Parathyroid adenoma (tissue), 2 donors: ENCODE results near the gene CNR2.
A peak's percentile ranks its signal among the peaks of the same experiment; 100 is the strongest.

Experiments used
- H2AFZ ChIP-seq: fragments of 300-600 bp; sonication (generic); one replicate; pipeline ENCODE4 v1.7.0; 2017; ENCODE audit warnings: antibody characterized with exemption, mild to moderate bottlenecking
- H3K27ac ChIP-seq: fragments of 300-600 bp; sonication (generic); one replicate; pipeline ENCODE4 v1.7.0; 2017
- H3K27me3 ChIP-seq: fragments of 300-600 bp; sonication (generic); one replicate; pipeline ENCODE4 v1.7.0; 2017; ENCODE audit warnings: low read length; ENCODE audit not compliant: control insufficient read depth, insufficient read depth
- H3K36me3 ChIP-seq: fragments of 300-600 bp; sonication (generic); one replicate; pipeline ENCODE4 v1.7.0; 2017; ENCODE audit warnings: low read length; ENCODE audit not compliant: control insufficient read depth, insufficient read depth
- H3K4me1 ChIP-seq: fragments of 300-600 bp; sonication (generic); one replicate; pipeline ENCODE4 v1.7.0; 2017; ENCODE audit warnings: control low read depth
- H3K4me2 ChIP-seq: fragments of 300-600 bp; sonication (generic); one replicate; pipeline ENCODE4 v1.7.0; 2017; ENCODE audit warnings: low read length
- H3K4me3 ChIP-seq: fragments of 300-600 bp; sonication (generic); one replicate; pipeline ENCODE4 v1.7.0; 2017; ENCODE audit warnings: low read depth, low read length
- H3K79me2 ChIP-seq: fragments of 300-600 bp; sonication (generic); one replicate; pipeline ENCODE4 v1.7.0; 2017; ENCODE audit warnings: control low read depth
- H3K9ac ChIP-seq: fragments of 300-600 bp; sonication (generic); one replicate; pipeline ENCODE4 v1.7.0; 2017; ENCODE audit warnings: mild to moderate bottlenecking
- H3K9me3 ChIP-seq: fragments of 300-600 bp; sonication (generic); one replicate; pipeline ENCODE4 v1.7.0; 2017; ENCODE audit warnings: low read length; ENCODE audit not compliant: control insufficient read depth
- TF ChIP-seq, protein P1 (sequence below): fragments of 300-600 bp; sonication (generic); IDR thresholded peaks from one replicate; pipeline ENCODE4 v1.7.0; 2017; ENCODE audit warnings: antibody characterized with exemption, mild to moderate bottlenecking
- donor health status: primary hyperparathyroidism.

Gene CNR2

DNA sequence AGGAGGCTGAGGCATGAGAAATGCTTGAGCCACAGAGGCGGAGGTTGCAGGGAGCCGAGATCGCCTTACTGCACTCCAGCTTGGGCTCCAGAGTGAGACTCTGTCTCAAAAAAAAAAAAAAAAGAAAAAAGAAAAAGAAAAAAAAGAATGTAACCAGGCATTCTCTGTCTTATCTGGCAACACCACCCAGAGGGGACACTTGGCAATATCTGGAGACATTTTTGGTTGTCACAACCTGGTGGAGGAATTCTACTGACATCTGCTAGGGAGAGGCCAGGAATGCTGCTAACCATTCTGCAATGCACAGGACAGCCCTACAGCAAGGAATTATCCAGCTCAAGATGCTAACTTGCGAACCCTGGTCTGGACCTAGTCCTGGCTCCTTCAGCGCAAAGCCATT lies 2.3 kb upstream of the CNR2 start:
- Histone ChIP-seq H3K4me2 (no peak overlapping the region), H3K4me1 (peaks cover 2% of the 10 kb centered on the region), H2AFZ (no peak overlapping the region), H3K79me2 (no peaks in the 10 kb centered on the region), H3K9ac (no peak overlapping the region), H3K9me3 (no peaks in the 10 kb centered on the region), H3K4me3 (no peak overlapping the region), H3K36me3 (no peaks in the 10 kb centered on the region), H3K27ac (no peak overlapping the region), H3K27me3 (no peaks in the 10 kb centered on the region)
- TF ChIP-seq, protein P1, sequence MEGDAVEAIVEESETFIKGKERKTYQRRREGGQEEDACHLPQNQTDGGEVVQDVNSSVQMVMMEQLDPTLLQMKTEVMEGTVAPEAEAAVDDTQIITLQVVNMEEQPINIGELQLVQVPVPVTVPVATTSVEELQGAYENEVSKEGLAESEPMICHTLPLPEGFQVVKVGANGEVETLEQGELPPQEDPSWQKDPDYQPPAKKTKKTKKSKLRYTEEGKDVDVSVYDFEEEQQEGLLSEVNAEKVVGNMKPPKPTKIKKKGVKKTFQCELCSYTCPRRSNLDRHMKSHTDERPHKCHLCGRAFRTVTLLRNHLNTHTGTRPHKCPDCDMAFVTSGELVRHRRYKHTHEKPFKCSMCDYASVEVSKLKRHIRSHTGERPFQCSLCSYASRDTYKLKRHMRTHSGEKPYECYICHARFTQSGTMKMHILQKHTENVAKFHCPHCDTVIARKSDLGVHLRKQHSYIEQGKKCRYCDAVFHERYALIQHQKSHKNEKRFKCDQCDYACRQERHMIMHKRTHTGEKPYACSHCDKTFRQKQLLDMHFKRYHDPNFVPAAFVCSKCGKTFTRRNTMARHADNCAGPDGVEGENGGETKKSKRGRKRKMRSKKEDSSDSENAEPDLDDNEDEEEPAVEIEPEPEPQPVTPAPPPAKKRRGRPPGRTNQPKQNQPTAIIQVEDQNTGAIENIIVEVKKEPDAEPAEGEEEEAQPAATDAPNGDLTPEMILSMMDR, result no peak

DNA sequence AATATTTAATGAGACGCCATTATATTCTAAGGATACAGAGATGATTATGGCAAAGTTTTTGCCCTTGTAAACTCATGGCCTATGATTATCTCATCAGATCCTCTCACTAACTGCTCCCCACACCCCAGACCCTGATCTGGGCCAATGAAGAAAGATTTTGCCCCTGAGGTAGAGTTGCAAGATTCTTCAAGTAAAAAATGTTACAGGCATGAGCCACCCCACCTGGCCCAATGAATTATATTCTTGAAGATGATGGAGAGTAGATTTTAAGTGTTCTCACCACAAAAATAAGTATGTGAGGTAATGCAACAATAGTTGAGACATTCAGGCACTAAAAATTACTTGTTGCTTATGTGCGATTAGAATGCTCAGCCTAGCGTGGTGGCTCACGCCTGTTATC lies 1.8 kb upstream of the CNR2 start:
- no peaks in the 10 kb centered on the region for H3K27me3 ChIP-seq
- no peak overlapping the region for H3K4me2 ChIP-seq
- no peak overlapping the region for H3K9ac ChIP-seq
- H2AFZ ChIP-seq, result no peak overlapping the region
- no peak overlapping the region for H3K4me3 ChIP-seq
- H3K36me3 ChIP-seq, result no peaks in the 10 kb centered on the region
- no peak overlapping the region for H3K27ac ChIP-seq
- TF ChIP-seq, protein P1, result no peak
- H3K4me1 ChIP-seq, result no peaks in the 10 kb centered on the region
- no peaks in the 10 kb centered on the region for H3K9me3 ChIP-seq
- no peaks in the 10 kb centered on the region for H3K79me2 ChIP-seq

DNA sequence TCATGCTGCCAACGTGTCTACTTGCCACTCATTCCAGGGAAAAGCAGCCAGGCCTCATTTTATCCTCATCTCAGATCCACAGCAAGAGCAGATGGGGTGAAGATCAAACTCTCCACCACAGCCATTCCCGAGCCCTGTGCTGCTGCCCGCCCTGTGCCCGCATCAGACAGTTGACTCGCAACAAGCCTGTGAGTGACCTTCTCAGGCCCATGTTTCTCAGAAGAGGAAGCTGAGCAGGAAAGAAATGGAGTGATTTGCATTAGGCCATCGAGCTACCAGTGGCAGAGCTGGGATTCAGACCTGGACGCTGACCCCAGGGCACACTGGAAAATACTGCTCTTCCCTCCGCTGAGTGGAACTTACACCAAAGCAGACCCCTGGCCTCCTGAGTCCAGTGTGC lies 1.2 kb downstream of the CNR2 start:
- Histone ChIP-seq H3K4me2 (no peak overlapping the region), H3K4me3 (no peak overlapping the region), H2AFZ (peak overlapping the region; percentile 50), H3K27me3 (no peaks in the 10 kb centered on the region), H3K36me3 (no peaks in the 10 kb centered on the region), H3K9me3 (no peaks in the 10 kb centered on the region), H3K4me1 (no peaks in the 10 kb centered on the region), H3K27ac (peak overlapping the region; percentile 11), H3K9ac (no peak overlapping the region), H3K79me2 (no peaks in the 10 kb centered on the region)
- TF ChIP-seq, protein P1, result no peak

DNA sequence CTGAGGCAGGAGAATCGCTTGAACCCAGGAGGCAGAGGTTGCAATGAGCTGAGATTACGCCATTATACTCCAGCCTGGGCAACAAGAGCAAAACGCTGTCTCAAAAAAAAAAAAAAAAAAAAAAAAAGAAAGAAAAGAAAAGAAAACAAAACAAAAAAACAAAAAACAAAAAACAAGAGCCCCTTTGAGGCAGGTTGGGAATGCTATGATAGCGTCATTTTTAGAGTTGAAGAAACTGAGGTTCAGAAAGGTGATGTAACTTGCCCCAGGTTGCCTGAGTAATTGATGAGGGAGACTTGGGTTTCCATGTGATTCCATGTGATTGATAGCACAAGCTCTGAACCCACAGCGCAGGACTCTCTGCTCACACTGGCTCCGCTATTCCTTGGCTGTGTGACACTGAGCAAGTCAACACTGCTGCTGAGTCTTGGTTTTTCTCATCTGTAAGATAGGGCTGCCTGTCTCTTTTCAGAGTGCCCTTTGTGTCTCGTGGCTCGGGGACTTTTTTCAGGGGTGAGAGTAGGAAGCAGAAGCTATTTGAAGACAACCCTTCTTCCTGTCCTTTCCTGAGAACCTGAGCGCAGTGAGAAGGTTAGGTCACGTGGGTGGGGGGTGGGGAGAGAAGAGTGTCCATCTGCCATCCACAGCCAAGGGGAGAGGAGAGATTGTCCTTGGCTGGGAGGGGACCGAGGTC lies 2.5 kb downstream of the CNR2 start:
- TF ChIP-seq, protein P1, result no peak
- H3K4me1 ChIP-seq, result no peaks in the 10 kb centered on the region
- H3K36me3 ChIP-seq, result no peaks in the 10 kb centered on the region
- no peaks in the 10 kb centered on the region for H3K27me3 ChIP-seq
- H3K79me2 ChIP-seq, result no peaks in the 10 kb centered on the region
- H2AFZ ChIP-seq, result no peak overlapping the region
- no peak overlapping the region for H3K27ac ChIP-seq
- no peak overlapping the region for H3K4me3 ChIP-seq
- no peak overlapping the region for H3K4me2 ChIP-seq
- no peaks in the 10 kb centered on the region for H3K9me3 ChIP-seq
- no peak overlapping the region for H3K9ac ChIP-seq

DNA sequence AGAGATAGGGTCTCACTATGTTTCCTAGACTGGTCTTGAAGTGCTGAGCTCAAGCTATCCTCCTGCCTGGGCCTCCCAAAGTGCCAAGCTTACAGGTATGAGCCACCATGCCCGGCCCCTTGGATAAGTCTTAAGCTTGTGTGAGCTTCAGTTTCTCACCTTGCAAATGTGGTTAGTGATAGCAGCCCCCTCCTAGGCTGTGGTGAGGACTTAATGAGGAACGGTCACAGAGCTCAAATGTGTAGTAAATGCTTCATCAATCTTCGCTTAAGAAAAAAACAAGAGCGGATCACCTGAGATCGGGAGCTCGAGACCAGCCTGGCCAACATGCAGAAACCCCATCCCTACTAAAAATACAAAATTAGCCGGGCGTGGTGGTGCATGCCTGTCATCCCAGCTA lies 3.0 kb downstream of the CNR2 start:
- Histone ChIP-seq H3K27me3 (no peaks in the 10 kb centered on the region), H3K9me3 (no peaks in the 10 kb centered on the region), H2AFZ (no peak overlapping the region), H3K79me2 (no peaks in the 10 kb centered on the region), H3K9ac (no peak overlapping the region), H3K4me3 (no peak overlapping the region), H3K4me2 (no peak overlapping the region), H3K27ac (no peak overlapping the region), H3K4me1 (no peaks in the 10 kb centered on the region), H3K36me3 (no peaks in the 10 kb centered on the region)
- TF ChIP-seq, protein P1, result no peak
